IPS-18c (cell line): Measurements from ENCODE around the gene HNF1A.
A peak's percentile ranks its signal among the peaks of the same experiment; 100 is the strongest.
"Not testable (repeated sequence)": the region's sequence is repeated elsewhere in the genome, so short reads cannot be mapped to it uniquely, and the experiment has no call there.

ENCODE experiments used
- H3K4me3 ChIP-seq: 2 replicates; pipeline ENCODE4 v1.7.0; 2013; ENCODE audit warnings: low read depth, mild to moderate bottlenecking, low read length, moderate library complexity; ENCODE audit not compliant: insufficient read depth
- H3K9me3 ChIP-seq: one replicate; pipeline ENCODE4 v1.6.1; 2013; ENCODE audit warnings: mild to moderate bottlenecking, low read length, moderate library complexity; ENCODE audit not compliant: control insufficient read depth, insufficient read depth

The HNF1A gene, protein sequence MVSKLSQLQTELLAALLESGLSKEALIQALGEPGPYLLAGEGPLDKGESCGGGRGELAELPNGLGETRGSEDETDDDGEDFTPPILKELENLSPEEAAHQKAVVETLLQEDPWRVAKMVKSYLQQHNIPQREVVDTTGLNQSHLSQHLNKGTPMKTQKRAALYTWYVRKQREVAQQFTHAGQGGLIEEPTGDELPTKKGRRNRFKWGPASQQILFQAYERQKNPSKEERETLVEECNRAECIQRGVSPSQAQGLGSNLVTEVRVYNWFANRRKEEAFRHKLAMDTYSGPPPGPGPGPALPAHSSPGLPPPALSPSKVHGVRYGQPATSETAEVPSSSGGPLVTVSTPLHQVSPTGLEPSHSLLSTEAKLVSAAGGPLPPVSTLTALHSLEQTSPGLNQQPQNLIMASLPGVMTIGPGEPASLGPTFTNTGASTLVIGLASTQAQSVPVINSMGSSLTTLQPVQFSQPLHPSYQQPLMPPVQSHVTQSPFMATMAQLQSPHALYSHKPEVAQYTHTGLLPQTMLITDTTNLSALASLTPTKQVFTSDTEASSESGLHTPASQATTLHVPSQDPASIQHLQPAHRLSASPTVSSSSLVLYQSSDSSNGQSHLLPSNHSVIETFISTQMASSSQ

DNA sequence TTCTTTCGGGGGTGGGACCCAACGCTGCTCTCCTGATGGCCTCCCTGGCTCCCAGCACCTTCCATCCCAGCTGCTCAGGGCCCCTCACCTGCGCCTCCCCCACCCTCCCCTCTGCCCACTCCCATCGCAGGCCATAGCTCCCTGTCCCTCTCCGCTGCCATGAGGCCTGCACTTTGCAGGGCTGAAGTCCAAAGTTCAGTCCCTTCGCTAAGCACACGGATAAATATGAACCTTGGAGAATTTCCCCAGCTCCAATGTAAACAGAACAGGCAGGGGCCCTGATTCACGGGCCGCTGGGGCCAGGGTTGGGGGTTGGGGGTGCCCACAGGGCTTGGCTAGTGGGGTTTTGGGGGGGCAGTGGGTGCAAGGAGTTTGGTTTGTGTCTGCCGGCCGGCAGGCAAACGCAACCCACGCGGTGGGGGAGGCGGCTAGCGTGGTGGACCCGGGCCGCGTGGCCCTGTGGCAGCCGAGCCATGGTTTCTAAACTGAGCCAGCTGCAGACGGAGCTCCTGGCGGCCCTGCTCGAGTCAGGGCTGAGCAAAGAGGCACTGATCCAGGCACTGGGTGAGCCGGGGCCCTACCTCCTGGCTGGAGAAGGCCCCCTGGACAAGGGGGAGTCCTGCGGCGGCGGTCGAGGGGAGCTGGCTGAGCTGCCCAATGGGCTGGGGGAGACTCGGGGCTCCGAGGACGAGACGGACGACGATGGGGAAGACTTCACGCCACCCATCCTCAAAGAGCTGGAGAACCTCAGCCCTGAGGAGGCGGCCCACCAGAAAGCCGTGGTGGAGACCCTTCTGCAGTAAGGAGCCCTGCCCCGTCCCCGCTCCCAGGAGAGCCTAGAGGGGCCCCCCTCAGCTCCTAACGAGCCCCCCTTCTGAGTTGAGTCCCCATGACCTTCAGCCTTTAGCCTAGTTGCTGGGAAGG is at the start of gene HNF1A:
HNF1A (plus strand) TSS at position 248 of the 924 bp plus-strand sequence; CDS start at position 474, 226 bp downstream.
- Histone ChIP-seq H3K4me3 (no peak within 1 kb of the TSS), H3K9me3 (no peaks in the 10 kb centered on the region)

DNA sequence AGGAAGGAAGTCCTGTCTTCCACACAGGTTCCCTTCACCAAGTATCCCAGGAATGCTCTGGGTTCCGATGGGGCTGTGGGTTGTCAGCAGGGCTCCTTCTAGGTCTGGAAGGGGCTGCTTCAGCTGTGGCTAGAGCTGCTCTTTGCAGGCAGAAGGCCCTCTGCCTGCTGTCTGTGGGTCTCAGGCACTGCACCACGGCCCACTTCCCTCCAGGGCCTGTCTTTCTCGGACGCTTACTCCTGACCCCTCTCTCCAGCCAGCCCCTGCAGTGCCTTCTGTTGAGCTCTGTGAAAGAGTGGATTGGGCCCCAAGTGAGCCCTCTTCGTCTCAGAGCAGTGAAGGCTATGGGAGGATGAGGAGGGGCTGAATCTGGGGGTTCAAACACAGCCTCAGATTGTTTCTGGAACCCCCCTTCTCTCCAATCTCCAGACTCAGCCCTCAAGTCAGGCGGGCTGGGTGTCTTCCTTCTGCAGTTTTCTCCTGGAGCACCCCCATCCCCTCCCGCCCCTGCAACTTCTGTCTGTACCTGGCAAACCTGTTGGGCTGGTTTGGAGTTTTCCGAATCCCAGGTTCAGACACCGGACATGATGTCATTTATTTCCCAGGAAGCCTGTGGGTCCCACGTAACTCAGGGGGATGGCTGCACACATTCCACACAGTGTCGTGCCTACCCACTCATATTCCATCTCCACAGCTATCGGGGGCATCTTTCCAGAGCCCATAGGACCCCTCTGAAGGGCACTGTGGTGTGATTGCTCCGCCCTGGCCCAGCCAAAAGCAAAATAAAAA is 49.3 kb upstream of the HNF1A start:
- peak overlapping the region; percentile 17; the same call in 1 of the 2 replicates for H3K4me3 ChIP-seq
- no peaks in the 10 kb centered on the region for H3K9me3 ChIP-seq

DNA sequence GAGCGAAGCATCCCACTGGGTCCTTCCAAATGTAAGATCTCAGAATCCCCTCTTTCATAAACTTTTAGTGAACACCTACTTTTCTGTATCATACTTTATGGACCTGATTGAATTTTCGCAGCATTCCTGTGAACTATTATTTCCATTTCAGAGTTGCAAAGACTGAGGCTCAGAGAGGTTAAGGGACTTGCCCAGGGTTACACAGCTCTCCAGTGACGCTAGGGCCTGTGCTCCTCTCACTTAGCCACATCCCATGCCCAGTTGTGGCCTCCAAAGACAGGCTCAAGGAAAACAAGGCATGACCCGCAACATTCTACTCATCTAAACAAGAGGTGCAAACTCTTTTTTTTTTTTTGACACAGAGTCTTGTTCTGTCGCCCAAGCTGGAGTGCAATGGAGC is 48.3 kb upstream of the HNF1A start:
- no peak overlapping the region for H3K4me3 ChIP-seq
- H3K9me3 ChIP-seq, result no peaks in the 10 kb centered on the region

DNA sequence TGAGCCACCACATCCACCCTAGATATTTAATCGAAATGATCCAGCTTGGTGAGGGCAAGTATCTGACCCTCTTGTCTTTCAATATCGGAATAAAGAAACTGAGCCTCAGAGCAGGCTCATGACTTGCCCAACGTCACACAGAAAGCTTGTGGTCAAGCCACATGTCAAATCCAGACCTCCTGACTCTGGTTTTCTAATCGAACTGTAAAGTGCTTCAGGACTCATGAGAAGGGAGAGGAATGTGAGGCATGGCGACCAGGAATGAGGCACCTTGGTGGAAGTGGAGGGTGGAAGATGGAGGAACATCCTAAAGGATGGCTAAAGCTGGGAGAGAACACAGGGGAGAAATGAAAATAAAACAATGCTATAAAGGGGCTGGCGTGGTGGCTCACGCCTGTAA is 46.3 kb upstream of the HNF1A start:
- H3K4me3 ChIP-seq, result no peak overlapping the region
- no peaks in the 10 kb centered on the region for H3K9me3 ChIP-seq

DNA sequence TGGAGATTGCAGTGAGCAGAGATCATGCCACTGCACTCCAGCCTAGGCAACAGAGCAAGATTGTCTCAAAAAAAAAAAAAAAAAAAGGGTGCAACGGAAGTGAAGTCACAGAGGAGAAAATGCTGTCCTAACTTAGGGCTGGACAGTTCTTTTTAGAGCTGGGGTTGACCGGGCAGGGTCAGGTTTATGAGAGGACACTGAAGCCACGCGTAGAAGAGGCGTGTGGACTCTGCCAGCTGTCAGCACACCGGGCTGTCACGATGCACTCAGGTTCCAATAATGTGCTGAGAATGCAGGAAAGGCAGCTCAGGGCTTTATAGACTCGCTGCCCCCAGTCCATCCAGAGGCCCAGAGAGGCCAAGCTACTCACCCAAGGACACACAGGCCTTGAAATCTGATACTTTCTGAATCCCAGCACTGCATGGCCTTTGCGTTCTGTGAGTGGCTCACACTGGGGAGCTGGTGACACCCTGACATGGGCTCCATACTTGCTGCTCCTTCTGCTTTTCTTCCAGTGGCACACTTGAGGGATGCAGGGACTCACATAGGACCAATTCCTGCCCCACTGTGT is 45.3 kb upstream of the HNF1A start:
- Histone ChIP-seq H3K9me3 (no peaks in the 10 kb centered on the region), H3K4me3 (no peak overlapping the region)

DNA sequence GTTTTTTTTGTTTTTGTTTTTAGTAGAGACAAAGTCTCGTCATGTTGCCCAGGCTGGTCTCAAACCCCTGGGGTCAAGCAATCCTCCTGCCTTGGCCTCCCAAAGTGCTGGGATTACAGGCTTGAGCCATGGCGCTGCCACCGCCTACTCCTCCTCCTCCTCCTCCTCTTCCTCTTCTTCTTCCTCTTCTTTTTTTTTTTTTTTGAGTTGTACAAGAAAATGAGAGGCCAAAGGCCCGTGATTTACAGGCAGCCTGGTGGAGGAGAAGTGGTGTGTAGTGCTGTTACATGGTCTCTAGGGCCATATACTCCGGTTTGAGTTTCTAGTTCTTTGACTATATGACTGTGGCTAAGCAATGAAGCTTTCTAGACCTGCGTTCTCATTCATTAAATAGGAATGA is 44.6 kb upstream of the HNF1A start:
- Histone ChIP-seq H3K4me3 (no peak overlapping the region), H3K9me3 (no peaks in the 10 kb centered on the region)

DNA sequence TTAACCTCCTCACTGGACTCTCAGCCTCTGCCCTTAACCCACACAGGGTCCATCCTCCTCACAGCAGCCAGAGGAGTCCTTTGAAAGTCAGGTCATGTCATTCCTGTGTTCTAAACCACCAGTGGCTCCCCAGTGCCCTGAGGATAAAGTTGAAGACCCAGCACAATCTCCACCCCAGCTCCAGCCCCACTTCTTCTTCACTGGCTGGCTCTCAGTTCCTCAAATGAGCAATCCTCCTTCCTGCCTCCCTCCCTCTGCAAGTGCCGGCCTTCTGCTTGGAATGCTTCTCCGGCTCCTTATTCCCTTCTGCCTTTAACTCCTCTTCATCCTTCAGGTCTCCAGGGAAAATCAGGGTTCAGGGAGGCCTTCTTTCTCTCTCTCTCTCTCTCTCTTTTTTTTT is 42.1 kb upstream of the HNF1A start:
- Histone ChIP-seq H3K4me3 (no peak overlapping the region), H3K9me3 (no peaks in the 10 kb centered on the region)

DNA sequence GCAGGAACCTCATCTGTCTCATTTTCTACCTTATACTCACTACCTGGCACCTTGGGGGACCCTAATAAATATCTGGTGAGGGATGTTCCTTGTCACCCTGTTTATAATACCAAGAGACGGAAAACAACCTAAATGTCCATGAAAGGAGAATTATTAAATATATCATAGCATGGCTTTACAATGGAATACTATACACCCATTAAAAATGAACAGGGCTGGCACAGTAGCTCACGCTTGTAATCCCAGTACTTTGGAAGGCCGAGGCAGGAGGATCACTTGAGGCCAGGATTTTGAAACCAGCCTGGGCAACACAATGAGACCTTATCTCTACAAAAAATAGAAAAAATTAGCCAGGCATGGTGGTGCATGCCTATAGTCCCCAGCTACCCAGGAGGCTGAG is 39.8 kb upstream of the HNF1A start:
- Histone ChIP-seq H3K4me3 (no peak overlapping the region), H3K9me3 (no peaks in the 10 kb centered on the region)

DNA sequence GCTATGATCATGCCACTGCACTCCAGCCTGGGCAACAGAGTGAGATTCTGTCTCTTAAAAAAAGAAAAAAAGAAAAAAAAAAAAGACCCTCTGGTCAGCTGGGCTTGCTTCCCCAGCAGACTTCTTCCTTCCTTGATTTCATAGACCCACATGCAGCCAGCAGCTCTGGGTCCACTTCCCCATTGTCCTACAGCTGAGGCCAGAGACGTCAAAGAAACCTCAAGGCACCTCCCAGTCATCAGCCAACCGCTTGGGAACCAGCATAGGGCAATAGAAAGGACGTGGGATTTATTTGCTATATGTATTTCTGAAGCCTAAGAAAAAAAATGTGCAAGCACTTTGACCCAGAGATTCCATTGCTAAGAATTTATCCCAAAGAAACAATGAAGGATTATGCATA is 38.8 kb upstream of the HNF1A start:
- no peak overlapping the region for H3K4me3 ChIP-seq
- peaks cover 2% of the 10 kb centered on the region for H3K9me3 ChIP-seq

DNA sequence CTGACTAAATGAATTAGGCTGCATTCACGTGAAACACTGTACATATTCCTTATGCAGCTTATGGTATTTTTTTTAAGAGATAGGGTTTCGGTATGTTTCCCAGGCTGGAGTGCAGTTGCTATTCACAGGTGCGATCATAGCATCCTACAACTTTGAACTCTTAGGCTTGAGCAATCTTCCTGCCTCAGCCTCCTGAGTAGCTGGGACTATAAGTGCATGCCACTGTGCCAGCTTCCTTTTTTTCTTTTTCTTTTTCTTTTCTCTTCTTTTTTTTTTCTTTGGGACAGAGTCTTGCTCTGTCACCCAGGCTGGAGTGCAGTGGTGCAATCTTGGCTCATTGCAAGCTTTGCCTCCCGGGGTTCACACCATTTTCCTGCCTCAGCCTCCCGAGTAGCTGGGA is 38.3 kb upstream of the HNF1A start:
- Histone ChIP-seq H3K4me3 (no peak overlapping the region), H3K9me3 (peaks cover 2% of the 10 kb centered on the region)

DNA sequence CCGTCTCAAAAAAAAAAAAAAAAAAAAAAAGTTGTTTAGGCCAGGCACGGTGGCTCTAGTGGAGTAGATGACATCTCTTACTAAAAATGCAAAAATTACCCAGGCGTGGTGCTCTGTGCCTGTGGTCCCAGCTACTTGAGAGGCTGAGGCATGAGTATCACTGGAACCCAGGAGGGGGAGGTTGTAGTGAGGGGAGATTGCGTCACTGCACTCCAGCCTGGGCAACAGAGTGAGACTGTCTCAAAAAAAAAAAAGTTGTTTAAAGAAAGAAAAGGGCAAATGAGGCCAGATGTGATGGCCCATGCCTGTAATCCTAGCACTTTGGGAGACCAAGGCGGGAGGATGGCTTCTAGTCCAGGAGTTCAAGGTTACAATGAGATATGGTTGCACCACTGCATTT is 37.5 kb upstream of the HNF1A start:
- H3K4me3 ChIP-seq, result no peak overlapping the region

DNA sequence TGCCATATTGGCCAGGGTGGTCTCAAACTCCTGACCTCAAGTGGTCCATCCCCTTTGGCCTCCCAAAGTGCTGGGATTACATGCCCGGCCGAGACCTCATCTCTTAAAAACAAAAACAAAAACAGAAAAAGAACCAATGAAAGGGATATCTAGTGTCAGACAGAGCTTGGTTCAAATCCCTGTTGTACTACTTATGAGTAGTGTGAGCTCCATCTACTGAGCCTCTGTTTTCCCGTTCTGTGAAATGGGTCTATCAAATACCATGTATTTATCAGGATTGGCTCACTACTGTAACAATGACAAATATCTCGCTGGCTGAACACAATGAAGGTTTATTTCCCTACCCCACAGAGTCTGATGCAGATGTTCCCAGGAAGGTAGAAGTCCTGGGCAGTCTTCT is 36.9 kb upstream of the HNF1A start:
- H3K9me3 ChIP-seq, result peaks cover 2% of the 10 kb centered on the region
- no peak overlapping the region for H3K4me3 ChIP-seq

More for the DNA sequence above, 37.5 kb upstream of the HNF1A start:
- H3K9me3 ChIP-seq, result peaks cover 2% of the 10 kb centered on the region

DNA sequence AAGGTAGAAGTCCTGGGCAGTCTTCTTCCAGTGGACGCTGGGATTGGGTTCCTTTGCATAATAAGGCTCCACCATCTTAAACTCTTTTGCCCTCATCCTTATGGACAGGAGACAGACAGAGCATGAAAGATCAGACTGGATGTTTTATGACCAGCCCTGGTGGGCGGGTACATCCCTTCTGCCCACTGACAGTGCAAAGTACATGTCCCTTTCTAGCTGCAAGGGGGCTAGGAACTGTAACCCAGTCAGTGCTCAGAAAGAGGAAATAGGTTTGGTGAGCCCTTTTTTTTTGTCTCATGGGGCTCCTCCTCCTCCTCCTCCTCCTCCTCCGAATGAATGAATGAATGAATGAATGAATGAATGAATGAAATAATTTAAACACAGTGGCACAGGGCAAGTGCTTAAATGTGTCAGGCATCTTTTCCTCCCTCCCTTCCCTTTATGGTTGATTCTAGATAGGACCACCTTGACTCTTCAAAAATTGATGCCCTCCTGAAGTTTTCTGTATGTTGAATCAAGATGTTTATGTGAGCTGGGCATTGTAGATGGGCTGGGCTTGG is 36.4 kb upstream of the HNF1A start:
- H3K9me3 ChIP-seq, result peaks cover 2% of the 10 kb centered on the region
- H3K4me3 ChIP-seq, result no peak overlapping the region

DNA sequence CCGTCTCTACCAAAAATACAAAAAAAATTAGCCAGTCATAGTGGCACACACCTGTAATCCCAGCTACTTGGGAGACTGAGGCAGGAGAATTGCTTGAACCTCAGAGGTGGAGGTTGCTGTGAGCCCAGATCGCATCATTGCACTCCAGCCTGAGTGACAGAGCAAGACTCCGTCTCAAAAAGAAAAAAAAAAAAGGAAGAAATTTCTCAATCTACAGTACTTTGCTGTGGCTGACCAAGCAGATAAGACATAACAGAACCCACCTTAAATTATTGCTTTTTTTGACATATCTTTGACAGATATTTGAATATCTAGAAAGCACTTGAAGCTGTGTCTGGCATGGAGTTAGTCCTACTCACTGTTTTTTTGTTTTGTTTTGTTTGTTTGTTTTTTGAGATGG is 34.9 kb upstream of the HNF1A start:
- H3K4me3 ChIP-seq, result no peak overlapping the region
- H3K9me3 ChIP-seq, result peaks cover 5% of the 10 kb centered on the region

DNA sequence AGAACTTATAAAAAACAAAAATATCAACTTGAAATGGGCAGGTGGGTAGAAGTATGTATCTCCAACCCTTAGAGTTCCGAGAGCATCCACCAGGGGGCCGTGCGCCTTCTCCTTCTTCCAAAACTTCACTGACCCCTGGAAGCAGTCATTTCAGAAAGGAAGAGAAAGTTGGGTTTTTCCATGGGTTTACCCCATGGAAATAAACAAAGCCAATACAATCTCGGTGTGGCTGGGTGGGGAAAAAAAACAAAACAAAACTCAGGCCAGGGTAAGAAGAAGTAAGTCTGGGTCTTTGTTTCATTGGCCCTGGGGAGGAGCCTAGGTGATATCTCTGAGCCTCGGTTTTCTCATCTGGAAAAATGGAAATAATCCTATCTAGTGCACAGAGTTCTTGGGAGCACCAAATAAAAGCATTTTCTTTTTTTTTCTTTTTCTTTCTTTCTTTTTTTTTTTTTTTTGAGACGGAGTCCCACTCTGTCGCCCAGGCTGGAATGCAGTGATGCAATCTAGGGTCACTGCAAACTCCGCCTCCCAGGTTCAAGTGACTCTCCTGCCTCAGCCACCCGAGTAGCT is 33.6 kb upstream of the HNF1A start:
- Histone ChIP-seq H3K9me3 (peaks cover 5% of the 10 kb centered on the region), H3K4me3 (no peak overlapping the region)

DNA sequence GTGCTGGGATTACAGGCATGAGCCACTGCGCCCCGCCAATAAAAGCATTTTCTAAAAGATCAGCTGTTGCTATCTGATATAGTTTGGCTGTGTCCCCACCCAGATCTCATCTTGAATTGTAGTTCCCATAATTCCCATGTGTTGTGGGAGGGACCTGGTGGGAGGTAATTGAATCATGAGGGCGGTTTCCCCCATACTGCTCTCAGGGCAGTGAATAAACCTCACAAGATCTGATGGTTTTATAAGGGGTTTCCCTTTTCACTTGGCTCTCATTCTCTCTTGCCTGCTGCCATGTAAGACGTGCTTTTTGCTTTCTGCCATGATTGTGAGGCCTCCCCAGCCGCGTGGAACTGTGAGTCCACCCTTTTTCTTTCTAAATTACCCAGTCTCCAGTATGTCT is 32.8 kb upstream of the HNF1A start:
- not testable (repeated sequence) for H3K4me3 ChIP-seq, H3K9me3 ChIP-seq
